Epidermal melanocyte (primary cell): ENCODE measurements around the gene ATG9A.
A peak's percentile ranks its signal among the peaks of the same experiment; 100 is the strongest.

Experiments used
- DNase-seq: peaks from one replicate; pipeline ENCODE4 v3.0.0; 2011; ENCODE audit warnings: low spot score; ENCODE audit not compliant: insufficient read length

The ATG9A gene

GRCh38 chr2:219178377-219179175 lies 50.9 kb downstream of the ATG9A start:
- no peak for DNase-seq

- peak; percentile 93 for DNase-seq
Measured at GRCh38 chr2:219177552-219178376, 51.7 kb downstream of the ATG9A start, which contains the start of gene RETREG2. TSS of gene RETREG2 (plus strand) at chr2:219178275. CDS start at chr2:219178353, 78 bp downstream.

- peak; percentile 60 for DNase-seq
Measured at GRCh38 chr2:219176818-219177551, 52.5 kb downstream of the ATG9A start, which contains the start of gene CNPPD1. TSS of gene CNPPD1 (minus strand) at chr2:219176925. CDS start at chr2:219176828, 97 bp downstream.

- no peak for DNase-seq
Measured at GRCh38 chr2:219175928-219176817, 53.3 kb downstream of the ATG9A start.

- DNase-seq: no peak
Measured at GRCh38 chr2:219175486-219175885, 54.0 kb downstream of the ATG9A start.

- DNase-seq: no peak
Measured at GRCh38 chr2:219174801-219175200, 54.6 kb downstream of the ATG9A start.

- no peak for DNase-seq
Measured at GRCh38 chr2:219174146-219174545, 55.3 kb downstream of the ATG9A start.

- DNase-seq: no peak
Measured at GRCh38 chr2:219173176-219173575, 56.3 kb downstream of the ATG9A start.

- DNase-seq: no peak
Measured at GRCh38 chr2:219172231-219173154, 56.9 kb downstream of the ATG9A start.

- DNase-seq: peak; percentile 90
Measured at GRCh38 chr2:219171231-219171651, 58.2 kb downstream of the ATG9A start.

- DNase-seq: no peak
Measured at GRCh38 chr2:219169930-219170654, 59.3 kb downstream of the ATG9A start, which contains the start of gene SLC23A3. TSS of gene SLC23A3 (minus strand) at chr2:219170029. CDS start at chr2:219169984, 45 bp downstream.
